MM.1S (cell line): ENCODE measurements around the gene UBE2E2.

Experiments
- CTCF ChIP-seq: fragments of 300-600 bp; sonication (generic); IDR thresholded peaks from 2 replicates; pipeline ENCODE4 v1.5.1; 2016; ENCODE audit warnings: antibody characterized with exemption, low read length, mixed read lengths
- EZH2 ChIP-seq: fragments of 300-600 bp; sonication (generic); optimal IDR thresholded peaks from 2 replicates; pipeline ENCODE3; 2017; ENCODE audit warnings: low read depth, mild to moderate bottlenecking, antibody characterized with exemption, low read length, mixed read lengths
- EZH2phosphoT487 ChIP-seq: fragments of 300-600 bp; sonication (generic); IDR thresholded peaks from 2 replicates; pipeline ENCODE4 v1.6.1; 2018; ENCODE audit warnings: antibody characterized with exemption, low read length

DNA sequence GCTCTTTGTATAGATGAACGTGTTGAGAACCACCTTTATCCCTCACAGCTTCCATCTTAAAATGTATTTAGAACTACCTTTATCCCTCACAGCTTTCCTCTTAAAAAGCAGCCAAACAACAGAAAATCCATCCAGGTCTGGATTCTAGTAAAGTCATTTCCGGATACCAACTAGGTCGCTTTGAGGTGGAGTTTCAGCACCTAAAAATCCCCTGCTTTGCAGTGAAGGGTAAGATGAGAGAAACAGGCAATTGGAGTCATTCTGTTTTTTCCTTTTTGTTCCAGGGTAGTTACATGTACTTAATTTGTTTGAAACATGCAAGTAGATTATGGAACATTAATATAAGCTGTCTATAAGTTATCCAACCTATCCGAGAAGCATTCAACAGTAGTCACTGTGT, 192.0 kb downstream of the UBE2E2 start:
- TF ChIP-seq CTCF = no peak
- TF ChIP-seq EZH2 = no peak
- no peak for TF ChIP-seq EZH2phosphoT487
